A673 (cell line): ENCODE data around the gene TMEM238L. TPM values are rescaled to one million over a fixed set of nuclear protein-coding genes. Genes with fewer than 3 reads are reported as not detected.

Experiments
- BruUV-seq: library from RNA; stranded (reverse); fragments of 400-500 nt; replicated peaks from 2 replicates; lab custom pipeline; 2021; lab: Mats Ljungman, UMichigan
- CTCF ChIA-PET: fragments of 300-600 bp; sonication (Branson Sonifier 250); formaldehyde crosslinking; loops from one replicate; lab custom pipeline; 2022; ENCODE audit warnings: antibody characterized with exemption; lab: Charles Lee
- POLR2A ChIA-PET: fragments of 300-600 bp; sonication (Branson Sonifier 250); formaldehyde crosslinking; loops from one replicate; lab custom pipeline; 2022; ENCODE audit warnings: antibody characterized with exemption; ENCODE audit not compliant: low non-redundant PET; lab: Charles Lee
- DNase-seq: peaks from one replicate; pipeline ENCODE4 v3.0.0-alpha.2; 2015; ENCODE audit warnings: low spot score
- H3K27ac ChIP-seq: fragments of 200-600 bp; sonication (generic); 2 replicates; pipeline ENCODE4 v1.5.1; 2016; ENCODE audit warnings: mixed run types, low read depth, mild to moderate bottlenecking, mixed read lengths, antibody characterized with exemption, low read length; ENCODE audit not compliant: poor library complexity, severe bottlenecking
- H3K27me3 ChIP-seq: fragments of 200-600 bp; sonication (generic); replicated peaks from 2 replicates; pipeline ENCODE4 v1.6.1; 2017; ENCODE audit warnings: mixed run types, low read depth, mild to moderate bottlenecking, mixed read lengths, antibody characterized with exemption, low read length; ENCODE audit not compliant: insufficient read depth, poor library complexity
- H3K36me3 ChIP-seq: fragments of 200-600 bp; sonication (generic); 2 replicates; pipeline ENCODE4 v1.6.1; 2016; ENCODE audit warnings: mixed run types, mild to moderate bottlenecking, mixed read lengths, antibody characterized with exemption, low read length; ENCODE audit not compliant: insufficient read depth, poor library complexity, severe bottlenecking
- H3K4me1 ChIP-seq: fragments of 200-600 bp; sonication (generic); 2 replicates; pipeline ENCODE4 v1.6.1; 2017; ENCODE audit warnings: mixed run types, mild to moderate bottlenecking, mixed read lengths, antibody characterized with exemption, low read length; ENCODE audit not compliant: insufficient read depth, poor library complexity, severe bottlenecking
- H3K4me3 ChIP-seq: fragments of 200-600 bp; sonication (generic); 2 replicates; pipeline ENCODE4 v1.5.1; 2016; ENCODE audit warnings: low read depth, mixed run types, mild to moderate bottlenecking, mixed read lengths, low read length; ENCODE audit not compliant: poor library complexity, severe bottlenecking
- H3K9me3 ChIP-seq: fragments of 200-600 bp; sonication (generic); 2 replicates; pipeline ENCODE4 v1.6.1; 2016; ENCODE audit warnings: mixed run types, low read depth, mild to moderate bottlenecking, mixed read lengths, antibody characterized with exemption, low read length; ENCODE audit not compliant: poor library complexity, severe bottlenecking
- CTCF ChIP-seq: fragments of 300-800, 200-600 bp; sonication (generic); conservative IDR thresholded peaks from 2 replicates; pipeline ENCODE4 v1.5.1; 2017; ENCODE audit warnings: low read depth, mild to moderate bottlenecking, antibody characterized with exemption, low read length, moderate library complexity, mixed read lengths
- EZH2 ChIP-seq: fragments of 200-600 bp; sonication (generic); IDR thresholded peaks from 2 replicates; pipeline ENCODE4 v1.6.1; 2017; ENCODE audit warnings: borderline replicate concordance, low read depth, mild to moderate bottlenecking, mixed read lengths, antibody characterized with exemption, low read length; ENCODE audit not compliant: poor library complexity, severe bottlenecking
- intact Hi-C: fragments of 100-400 bp; cut with micrococcal nuclease; formaldehyde crosslinking; loops from one replicate; pipeline ENCODE4 v1.10.0; 2022; ENCODE audit not compliant: unreplicated experiment
- total RNA-seq: library from RNA; stranded (reverse); gene quantifications from 2 replicates; pipeline ENCODE4 v1.2.3, GENCODE V29; 2021

The TMEM238L gene
- total RNA-seq, 1 experiment from 2014 or later, result not detected

- Histone ChIP-seq H3K4me1 (no peaks in the 10 kb centered on the region), H3K36me3 (no peaks in the 10 kb centered on the region), H3K9me3 (no peaks in the 10 kb centered on the region), H3K4me3 (no peak overlapping the region), H3K27me3 (peaks cover 16% of the 10 kb centered on the region), H3K27ac (no peak overlapping the region)
- DNase-seq, result no peak
- TF ChIP-seq CTCF, result no peak
- TF ChIP-seq EZH2, result no peak
- BruUV-seq, result no TSS peak
- ChIA-PET CTCF (no interaction called here), POLR2A (no interaction called here)
- intact Hi-C loops, result no loop called here
These were observed 3.8 kb upstream of the TMEM238L start for GRCh38 chr17:10807704-10808128.

- POLR2A ChIA-PET, result no interaction called here
- Histone ChIP-seq H3K27me3 (peaks cover 16% of the 10 kb centered on the region), H3K9me3 (no peaks in the 10 kb centered on the region), H3K36me3 (no peaks in the 10 kb centered on the region), H3K4me1 (no peaks in the 10 kb centered on the region), H3K27ac (no peak overlapping the region), H3K4me3 (no peak overlapping the region)
- CTCF ChIA-PET, result no interaction called here
- DNase-seq, result no peak
- no peak for TF ChIP-seq EZH2
- no peak for TF ChIP-seq CTCF
- intact Hi-C loops, result no loop called here
- BruUV-seq, result no TSS peak
These were observed 2.8 kb upstream of the TMEM238L start for GRCh38 chr17:10806545-10807262.

GRCh38 chr17:10805911-10806310 lies 2.0 kb upstream of the TMEM238L start:
- BruUV-seq, result no TSS peak
- H3K4me1 ChIP-seq, result no peaks in the 10 kb centered on the region
- H3K27me3 ChIP-seq, result peaks cover 12% of the 10 kb centered on the region
- H3K4me3 ChIP-seq, result no peak overlapping the region
- DNase-seq, result no peak
- POLR2A ChIA-PET, result no interaction called here
- TF ChIP-seq CTCF (no peak), EZH2 (no peak)
- CTCF ChIA-PET, result no interaction called here
- no peaks in the 10 kb centered on the region for H3K36me3 ChIP-seq
- intact Hi-C loops, result no loop called here
- H3K27ac ChIP-seq, result no peak overlapping the region
- no peaks in the 10 kb centered on the region for H3K9me3 ChIP-seq
